Keratinocyte (primary cell): ENCODE measurements around the gene NUP160. TPM values are rescaled to one million over a fixed set of nuclear protein-coding genes. Genes with fewer than 3 reads are reported as not detected.
"Not testable (repeated sequence)": the region's sequence is repeated elsewhere in the genome, so short reads cannot be mapped to it uniquely, and the experiment has no call there.

Experiments used
- DNase-seq: peaks from one replicate; pipeline ENCODE4 v3.0.0-alpha.2; 2011; ENCODE audit warnings: low read depth, missing footprints, low spot score
- FAIRE-seq: peaks from 2 replicates; lab custom pipeline; 2011; peaks lifted over from hg19 to GRCh38; lab: Jason Lieb, UNC
- H2AFZ ChIP-seq: 2 replicates; pipeline ENCODE4 v1.6.0; 2012; ENCODE audit warnings: low read length, control low read depth, inconsistent platforms; ENCODE audit not compliant: control insufficient read depth
- H3K27ac ChIP-seq: 2 replicates; pipeline ENCODE4 v1.5.1; 2011; ENCODE audit warnings: low read length; ENCODE audit not compliant: control insufficient read depth, insufficient read depth
- H3K27me3 ChIP-seq: 3 replicates; pipeline ENCODE4 v1.6.0; 2011; ENCODE audit warnings: low read length; ENCODE audit not compliant: control insufficient read depth, insufficient read depth; ENCODE audit errors: extremely low read depth
- H3K36me3 ChIP-seq, 2 experiments: 2 replicates in 1 of 2; 3 replicates in 1 of 2; pipeline ENCODE4 v1.5.1; 2011; ENCODE audit warnings: low read length in 2 of 2, mild to moderate bottlenecking in 1 of 2; ENCODE audit not compliant: control insufficient read depth in 2 of 2, insufficient read depth in 2 of 2; ENCODE audit errors: extremely low read depth in 1 of 2
- H3K4me1 ChIP-seq: 3 replicates; pipeline ENCODE4 v1.5.1; 2011; ENCODE audit warnings: low read length; ENCODE audit not compliant: control insufficient read depth, insufficient read depth; ENCODE audit errors: extremely low read depth
- H3K4me2 ChIP-seq: 3 replicates; pipeline ENCODE4 v1.6.0; 2011; ENCODE audit warnings: low read depth, low read length; ENCODE audit not compliant: control insufficient read depth, insufficient read depth; ENCODE audit errors: extremely low read depth
- H3K4me3 ChIP-seq, 3 experiments: fragments of 200-600 bp in 1 of 3; sonication (generic) in 1 of 3; 2 replicates in 2 of 3; 3 replicates in 1 of 3; pipeline ENCODE4 v1.5.1; 2011 to 2016; ENCODE audit warnings: low read length in 3 of 3, mild to moderate bottlenecking in 3 of 3, control low read depth in 2 of 3, inconsistent platforms in 1 of 3, low read depth in 1 of 3, mixed read lengths in 1 of 3, mixed run types in 1 of 3, moderate library complexity in 1 of 3; ENCODE audit not compliant: control insufficient read depth in 2 of 3, insufficient read depth in 2 of 3; ENCODE audit errors: extremely low read depth in 1 of 3
- H3K79me2 ChIP-seq: 2 replicates; pipeline ENCODE4 v1.6.0; 2012; ENCODE audit warnings: low read length; ENCODE audit not compliant: control insufficient read depth, insufficient read depth
- H3K9ac ChIP-seq: 3 replicates; pipeline ENCODE4 v1.6.0; 2011; ENCODE audit warnings: low read length; ENCODE audit not compliant: control insufficient read depth, insufficient read depth; ENCODE audit errors: extremely low read depth
- H3K9me1 ChIP-seq: 3 replicates; pipeline ENCODE4 v1.6.0; 2011; ENCODE audit warnings: low read length; ENCODE audit not compliant: control insufficient read depth, insufficient read depth; ENCODE audit errors: extremely low read depth
- H3K9me3 ChIP-seq: 2 replicates; pipeline ENCODE4 v1.5.1; 2012; ENCODE audit warnings: low read depth, low read length; ENCODE audit not compliant: control insufficient read depth
- H4K20me1 ChIP-seq: 3 replicates; pipeline ENCODE4 v1.6.0; 2011; ENCODE audit warnings: low read length; ENCODE audit not compliant: control insufficient read depth, insufficient read depth; ENCODE audit errors: extremely low read depth
- EZH2 ChIP-seq: IDR thresholded peaks from one replicate; pipeline ENCODE4 v1.6.1; 2012; ENCODE audit warnings: inconsistent platforms, mild to moderate bottlenecking, low read length, moderate library complexity
- dilution Hi-C: fragments of 300-500 bp; cut with MboI; formaldehyde crosslinking; loops from one replicate; pipeline ENCODE4 v1.7.0; 2020; ENCODE audit warnings: low sequenced_read_pairs; ENCODE audit not compliant: extremely low pct_ligation_motif_present
- polyA plus RNA-seq, 5 experiments: library from polyadenylated mRNA; depleted of rRNA in 3 of 5; stranded (reverse) in 3 of 5; stranded (forward) in 1 of 5; unstranded in 1 of 5; fragments of >200 nt; gene quantifications; 1 replicate in 1 of 5; 2 replicates in 3 of 5; 3 replicates in 1 of 5; pipeline versions ENCODE4 v1.2.1 to v1.2.3, GENCODE V29; 2011 to 2012; ENCODE audit warnings: missing spikeins in 2 of 5, low read depth in 1 of 5, low replicate concordance in 1 of 5
- TF ChIP-seq, protein P1 (sequence below), 3 experiments: IDR thresholded peaks in 1 of 3; conservative IDR thresholded peaks in 1 of 3; optimal IDR thresholded peaks in 1 of 3; 2 replicates in 2 of 3; 3 replicates in 1 of 3; pipeline versions ENCODE3 to v1.5.1; 2011; ENCODE audit warnings: low read length in 3 of 3, mild to moderate bottlenecking in 3 of 3, moderate library complexity in 2 of 3, control low read depth in 1 of 3, inconsistent platforms in 1 of 3; ENCODE audit not compliant: insufficient read depth in 2 of 3; ENCODE audit errors: extremely low read depth in 1 of 3

The NUP160 gene
- polyA plus RNA-seq, 1 donor (not counting 4 experiments of a cell fraction or from before 2014, with no cell fraction given), result 26.6 TPM

DNA sequence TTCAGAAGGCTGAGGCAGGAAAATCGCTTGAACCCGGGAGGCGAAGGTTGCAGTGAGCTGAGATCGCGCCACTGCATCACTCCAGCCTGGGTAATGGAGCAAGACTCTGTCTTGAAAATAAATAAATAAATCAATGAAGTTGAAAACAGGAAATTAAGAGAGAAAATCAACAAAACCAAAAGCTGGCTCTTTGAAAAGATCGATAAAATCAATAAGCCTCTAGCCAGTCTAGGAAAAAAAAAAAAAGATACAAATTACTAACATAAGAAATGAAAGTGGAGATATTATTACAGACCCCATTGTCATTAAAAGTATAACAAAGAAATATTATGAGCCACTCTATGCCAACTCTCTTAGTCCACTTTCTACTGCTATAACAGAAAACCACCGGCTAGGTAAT lies 48.0 kb upstream of the NUP160 start:
- no peak for TF ChIP-seq EZH2
- TF ChIP-seq, protein P1, sequence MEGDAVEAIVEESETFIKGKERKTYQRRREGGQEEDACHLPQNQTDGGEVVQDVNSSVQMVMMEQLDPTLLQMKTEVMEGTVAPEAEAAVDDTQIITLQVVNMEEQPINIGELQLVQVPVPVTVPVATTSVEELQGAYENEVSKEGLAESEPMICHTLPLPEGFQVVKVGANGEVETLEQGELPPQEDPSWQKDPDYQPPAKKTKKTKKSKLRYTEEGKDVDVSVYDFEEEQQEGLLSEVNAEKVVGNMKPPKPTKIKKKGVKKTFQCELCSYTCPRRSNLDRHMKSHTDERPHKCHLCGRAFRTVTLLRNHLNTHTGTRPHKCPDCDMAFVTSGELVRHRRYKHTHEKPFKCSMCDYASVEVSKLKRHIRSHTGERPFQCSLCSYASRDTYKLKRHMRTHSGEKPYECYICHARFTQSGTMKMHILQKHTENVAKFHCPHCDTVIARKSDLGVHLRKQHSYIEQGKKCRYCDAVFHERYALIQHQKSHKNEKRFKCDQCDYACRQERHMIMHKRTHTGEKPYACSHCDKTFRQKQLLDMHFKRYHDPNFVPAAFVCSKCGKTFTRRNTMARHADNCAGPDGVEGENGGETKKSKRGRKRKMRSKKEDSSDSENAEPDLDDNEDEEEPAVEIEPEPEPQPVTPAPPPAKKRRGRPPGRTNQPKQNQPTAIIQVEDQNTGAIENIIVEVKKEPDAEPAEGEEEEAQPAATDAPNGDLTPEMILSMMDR (optimal IDR thresholded peaks at IDR 0.05 in 1 of 3, IDR thresholded peaks at IDR 0.05 in 1 of 3, conservative IDR thresholded peaks at IDR 0.05 in 1 of 3; ENCODE audit: extremely low read depth in 1 of 3, insufficient read depth in 2 of 3, low read length in 3 of 3), result no peak
- Histone ChIP-seq H3K9me3 (no peaks in the 10 kb centered on the region), H4K20me1 (no peaks in the 10 kb centered on the region), H3K27me3 (no peaks in the 10 kb centered on the region), H3K79me2 (no peaks in the 10 kb centered on the region), H3K27ac (no peak overlapping the region), H3K9ac (no peak overlapping the region), H3K4me2 (no peak overlapping the region), H2AFZ (no peak overlapping the region), H3K4me1 (no peaks in the 10 kb centered on the region), H3K36me3 (no peaks in the 10 kb centered on the region), H3K9me1 (no peaks in the 10 kb centered on the region), H3K4me3 (no peak overlapping the region)
- DNase-seq, result no peak
- FAIRE-seq, result no peak
- dilution Hi-C loops, result no loop called here

DNA sequence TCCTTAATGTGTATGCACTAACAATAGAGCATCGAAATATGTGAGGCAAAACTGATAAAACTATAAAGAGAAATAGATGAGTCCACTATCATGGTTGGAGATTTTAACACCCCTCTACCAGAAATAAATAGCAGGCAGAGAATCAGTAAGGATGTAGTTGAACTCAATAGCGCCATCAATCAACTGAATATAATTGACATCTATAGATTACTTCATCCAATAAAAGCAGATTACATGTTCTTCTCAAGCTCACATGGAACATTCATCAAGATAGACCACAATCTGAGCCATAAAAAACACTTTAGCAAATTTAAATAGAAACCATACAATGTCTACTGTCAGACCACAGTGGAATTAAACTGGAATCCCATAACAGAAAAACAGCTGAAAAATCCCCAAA lies 46.9 kb upstream of the NUP160 start:
- DNase-seq, result no peak
- dilution Hi-C loops, result no loop called here
- Histone ChIP-seq H3K4me3 (no peak overlapping the region), H3K9me3 (no peaks in the 10 kb centered on the region), H3K27me3 (no peaks in the 10 kb centered on the region), H4K20me1 (no peaks in the 10 kb centered on the region), H3K9me1 (no peaks in the 10 kb centered on the region), H3K9ac (no peak overlapping the region), H3K79me2 (no peaks in the 10 kb centered on the region), H3K36me3 (no peaks in the 10 kb centered on the region), H2AFZ (no peak overlapping the region), H3K4me2 (no peak overlapping the region), H3K4me1 (no peaks in the 10 kb centered on the region), H3K27ac (no peak overlapping the region)
- FAIRE-seq, result no peak
- TF ChIP-seq, protein P1 (optimal IDR thresholded peaks at IDR 0.05 in 1 of 3, IDR thresholded peaks at IDR 0.05 in 1 of 3, conservative IDR thresholded peaks at IDR 0.05 in 1 of 3; ENCODE audit: extremely low read depth in 1 of 3, insufficient read depth in 2 of 3, low read length in 3 of 3), result no peak
- no peak for TF ChIP-seq EZH2

DNA sequence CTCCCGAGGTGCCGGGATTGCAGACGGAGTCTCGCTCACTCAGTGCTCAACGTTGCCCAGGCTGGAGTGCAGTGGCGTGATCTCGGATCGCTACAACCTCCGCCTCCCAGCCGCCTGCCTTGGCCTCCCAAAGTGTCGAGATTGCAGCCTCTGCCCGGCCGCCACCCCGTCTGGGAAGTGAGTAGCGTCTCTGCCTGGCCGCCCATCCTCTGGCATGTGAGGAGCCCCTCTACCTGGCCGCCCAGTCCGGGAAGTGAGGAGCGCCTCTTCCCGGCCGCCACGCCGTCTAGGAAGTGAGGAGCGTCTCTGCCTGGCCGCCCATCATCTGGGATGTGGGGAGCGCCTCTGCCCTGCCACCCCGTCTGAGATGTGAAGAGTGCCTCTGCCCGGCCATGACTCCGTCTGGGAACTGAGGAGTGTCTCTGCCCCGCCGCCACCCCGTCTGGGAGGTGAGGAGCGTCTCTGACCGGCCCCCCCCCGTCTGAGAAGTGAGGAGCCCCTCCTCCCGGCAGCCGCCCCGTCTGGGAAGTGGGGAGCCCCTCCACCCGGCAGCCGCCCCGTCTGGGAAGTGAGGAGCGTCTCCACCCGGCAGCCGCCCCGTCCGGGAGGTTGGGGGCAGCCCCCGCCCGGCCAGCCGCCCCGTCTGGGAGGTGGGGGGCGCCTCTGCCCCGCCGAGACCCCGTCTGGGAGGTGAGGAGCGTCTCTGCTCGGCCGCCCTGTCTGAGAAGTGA lies 44.6 kb upstream of the NUP160 start:
- H3K4me1 ChIP-seq, H3K4me3 ChIP-seq, DNase-seq, H3K36me3 ChIP-seq, H4K20me1 ChIP-seq, H3K27ac ChIP-seq, H3K9me1 ChIP-seq, FAIRE-seq, H3K9me3 ChIP-seq, H3K4me2 ChIP-seq, H3K27me3 ChIP-seq, H2AFZ ChIP-seq, H3K9ac ChIP-seq, H3K79me2 ChIP-seq, dilution Hi-C loops: not testable (repeated sequence)
